Measurements from ENCODE around the gene IFITM1. TPM values are rescaled to one million over a fixed set of nuclear protein-coding genes. Genes with fewer than 3 reads are reported as not detected.

IFITM1 gene
- polyA plus RNA-seq, 1 experiment, result 660 TPM

DNA sequence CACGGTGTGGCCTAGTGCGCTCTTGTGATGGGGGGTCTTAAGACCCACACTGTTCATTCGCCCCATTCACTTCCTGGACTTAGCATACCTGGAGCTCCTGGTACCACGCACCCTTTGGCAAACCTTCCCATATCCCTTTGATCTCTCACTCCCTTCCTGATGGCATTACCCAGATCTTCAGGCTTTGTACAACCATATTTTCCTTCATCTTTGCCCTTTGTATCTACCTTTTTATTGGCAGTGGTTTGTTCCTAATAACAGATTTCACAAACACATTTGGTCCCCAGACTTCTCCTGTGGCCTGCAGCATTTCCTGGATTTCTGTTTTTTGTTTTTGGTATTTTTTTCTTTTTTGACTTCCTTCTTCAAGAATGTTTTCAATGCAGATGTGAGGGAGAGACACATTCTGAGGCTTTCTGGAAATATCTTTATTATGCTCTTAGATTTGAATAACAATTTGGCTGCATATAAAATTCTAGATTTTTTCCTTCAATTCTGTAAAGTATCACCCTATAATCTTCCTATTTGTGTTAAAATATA is 22.9 kb downstream of the IFITM1 start:
- no peak for DNase-seq (ENCODE audit: low read depth)
- Histone ChIP-seq H3K4me3 (ENCODE audit: low read depth, low read length) (no peak overlapping the region), H3K27me3 (ENCODE audit: control insufficient read depth, insufficient read depth, low read length) (no peaks in the 10 kb centered on the region; the same call in 1 of the 2 replicates), H3K36me3 (ENCODE audit: control insufficient read depth, insufficient read depth, low read length) (no peaks in the 10 kb centered on the region)
- CTCF ChIA-PET, result no interaction called here
- no peak for TF ChIP-seq CTCF (IDR thresholded peaks at IDR 0.05; ENCODE audit: insufficient read depth, low read depth, low read length)
- POLR2A ChIA-PET, result interaction anchor here (0.7 kb wide), 1 partner anchor 227 kb away, joined by 3 read pairs; no protein-coding TSS in a partner anchor

DNA sequence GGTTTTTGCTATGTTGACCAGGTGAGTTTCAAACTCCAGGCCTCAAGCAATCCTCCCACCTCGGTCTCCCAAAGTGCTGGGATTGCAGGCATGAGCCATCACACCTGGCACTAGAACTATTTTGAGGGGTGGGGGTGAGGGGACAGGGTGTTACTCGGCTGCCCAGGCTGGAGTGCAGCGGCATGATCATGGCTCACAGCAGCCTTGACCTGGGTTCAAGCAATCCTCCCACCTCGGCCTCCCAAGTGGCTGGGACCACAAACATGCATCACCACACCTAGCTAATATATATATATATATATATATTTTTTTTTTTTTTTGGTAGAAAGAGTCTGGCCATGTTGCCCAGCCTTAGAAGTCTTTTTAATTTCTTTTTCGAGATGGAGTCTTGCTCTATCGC is 23.9 kb downstream of the IFITM1 start:
- Histone ChIP-seq H3K4me3 (ENCODE audit: low read depth, low read length) (no peak overlapping the region), H3K36me3 (ENCODE audit: control insufficient read depth, insufficient read depth, low read length) (no peaks in the 10 kb centered on the region), H3K27me3 (ENCODE audit: control insufficient read depth, insufficient read depth, low read length) (no peaks in the 10 kb centered on the region; the same call in 1 of the 2 replicates)
- DNase-seq (ENCODE audit: low read depth), result no peak
- no peak for TF ChIP-seq CTCF (IDR thresholded peaks at IDR 0.05; ENCODE audit: insufficient read depth, low read depth, low read length)
- POLR2A ChIA-PET, result no interaction called here
- CTCF ChIA-PET, result no interaction called here

- POLR2A ChIA-PET, result interaction anchor here (0.6 kb wide), 1 partner anchor 22 kb away, joined by 3 read pairs; no protein-coding TSS in a partner anchor
- DNase-seq (ENCODE audit: low read depth), result no peak
- CTCF ChIA-PET, result interaction anchor here (1.0 to 1.9 kb wide), 4 partner anchors 10 to 13 kb away, joined by 3 to 5 read pairs (median 4); no protein-coding TSS in a partner anchor
- TF ChIP-seq CTCF (IDR thresholded peaks at IDR 0.05; ENCODE audit: insufficient read depth, low read depth, low read length), result no peak
- no peaks in the 10 kb centered on the region; the same call in 1 of the 2 replicates for H3K27me3 ChIP-seq (ENCODE audit: control insufficient read depth, insufficient read depth, low read length)
- H3K36me3 ChIP-seq (ENCODE audit: control insufficient read depth, insufficient read depth, low read length), result no peaks in the 10 kb centered on the region
- no peak overlapping the region for H3K4me3 ChIP-seq (ENCODE audit: low read depth, low read length)
These were observed 26.1 kb downstream of the IFITM1 start for GRCh38 chr11:339963-340362.

GRCh38 chr11:340539-341512 is 27.0 kb downstream of the IFITM1 start:
- Histone ChIP-seq H3K4me3 (ENCODE audit: low read depth, low read length) (no peak overlapping the region), H3K27me3 (ENCODE audit: control insufficient read depth, insufficient read depth, low read length) (no peaks in the 10 kb centered on the region; the same call in 1 of the 2 replicates), H3K36me3 (ENCODE audit: control insufficient read depth, insufficient read depth, low read length) (no peaks in the 10 kb centered on the region)
- CTCF ChIA-PET, result interaction anchor here (1.0 to 1.9 kb wide), 2 partner anchors 9 to 12 kb away, joined by 3 to 5 read pairs; no protein-coding TSS in a partner anchor
- no peak for TF ChIP-seq CTCF (IDR thresholded peaks at IDR 0.05; ENCODE audit: insufficient read depth, low read depth, low read length)
- POLR2A ChIA-PET, result no interaction called here
- DNase-seq (ENCODE audit: low read depth), result no peak

DNA sequence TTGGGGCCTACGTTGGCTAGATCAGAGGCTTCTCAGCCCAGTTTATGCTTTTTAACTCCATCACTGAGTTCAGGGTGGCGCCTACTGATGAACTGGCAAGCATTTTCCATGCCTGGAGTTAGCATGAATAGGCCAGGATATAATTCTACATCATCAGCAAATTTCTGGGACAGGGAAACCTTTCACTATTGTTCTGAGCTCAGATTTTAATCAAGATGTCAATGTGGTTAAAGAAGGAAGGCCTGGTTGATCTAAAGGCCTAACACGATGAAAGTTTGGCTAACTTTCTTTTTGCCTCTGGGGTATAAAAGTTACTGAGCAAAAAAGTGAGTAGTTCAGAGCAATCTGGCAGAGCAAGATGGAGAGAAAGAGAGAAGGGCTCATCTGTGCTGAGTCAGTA is 28.5 kb downstream of the IFITM1 start:
- ChIA-PET CTCF (interaction anchor here (1.0 to 1.1 kb wide), 2 partner anchors 15 to 22 kb away, joined by 3 read pairs; no protein-coding TSS in a partner anchor), POLR2A (no interaction called here)

More for the DNA sequence above, 28.5 kb downstream of the IFITM1 start:
- Histone ChIP-seq H3K4me3 (ENCODE audit: low read depth, low read length) (no peak overlapping the region), H3K27me3 (ENCODE audit: control insufficient read depth, insufficient read depth, low read length) (no peaks in the 10 kb centered on the region; the same call in 1 of the 2 replicates), H3K36me3 (ENCODE audit: control insufficient read depth, insufficient read depth, low read length) (no peaks in the 10 kb centered on the region)
- no peak for TF ChIP-seq CTCF (IDR thresholded peaks at IDR 0.05; ENCODE audit: insufficient read depth, low read depth, low read length)
- DNase-seq (ENCODE audit: low read depth), result no peak

Data from BJ (cell line).